DOHH2 (cell line): ENCODE measurements around the gene AMBRA1.
A peak's percentile ranks its signal among the peaks of the same experiment; 100 is the strongest.

Experiments
- H3F3A ChIP-seq: fragments of 200-600 bp; sonication (generic), shearing (Covaris generic); 2 replicates; pipeline ENCODE4 v1.6.0; 2016; ENCODE audit warnings: antibody characterized with exemption, mild to moderate bottlenecking; ENCODE audit not compliant: control insufficient read depth, insufficient read depth
- H3K27ac ChIP-seq: fragments of 200-600 bp; sonication (generic); 2 replicates; pipeline ENCODE4 v1.5.1; 2014; ENCODE audit warnings: low read depth, mild to moderate bottlenecking, low read length, moderate library complexity
- H3K27me3 ChIP-seq: fragments of 200-600 bp; sonication (generic); 2 replicates; pipeline ENCODE4 v1.6.1; 2014; ENCODE audit warnings: mild to moderate bottlenecking, low read length, mixed read lengths; ENCODE audit not compliant: control insufficient read depth
- H3K36me3 ChIP-seq: fragments of 200-600 bp; sonication (generic); 2 replicates; pipeline ENCODE4 v1.6.1; 2014; ENCODE audit warnings: mild to moderate bottlenecking, low read length, moderate library complexity, mixed read lengths; ENCODE audit not compliant: control insufficient read depth
- H3K4me1 ChIP-seq: fragments of 200-600 bp; sonication (generic); 2 replicates; pipeline ENCODE4 v1.6.1; 2014; ENCODE audit warnings: mild to moderate bottlenecking, low read length, mixed read lengths; ENCODE audit not compliant: control insufficient read depth
- H3K4me2 ChIP-seq: fragments of 200-600 bp; sonication (generic); 2 replicates; pipeline ENCODE4 v1.6.0; 2014; ENCODE audit warnings: mild to moderate bottlenecking, low read length, moderate library complexity
- H3K4me3 ChIP-seq: fragments of 200-600 bp; sonication (generic); 2 replicates; pipeline ENCODE4 v1.5.1; 2014; ENCODE audit warnings: mild to moderate bottlenecking, low read length, mixed read lengths
- H3K79me2 ChIP-seq: fragments of 200-600 bp; sonication (generic); 2 replicates; pipeline ENCODE4 v1.6.1; 2014; ENCODE audit warnings: mild to moderate bottlenecking, low read length, mixed read lengths; ENCODE audit not compliant: control insufficient read depth
- H3K9me2 ChIP-seq: fragments of 200-600 bp; sonication (generic); replicated peaks from 2 replicates; pipeline ENCODE4 v1.6.1; 2014; ENCODE audit warnings: mild to moderate bottlenecking, low read length, mixed read lengths; ENCODE audit not compliant: control insufficient read depth
- H3K9me3 ChIP-seq: fragments of 200-600 bp; sonication (generic); 2 replicates; pipeline ENCODE4 v1.6.1; 2014; ENCODE audit warnings: antibody characterized with exemption, low read length, mixed read lengths; ENCODE audit not compliant: control insufficient read depth, insufficient read depth
- H4K20me1 ChIP-seq: fragments of 200-600 bp; sonication (generic); 2 replicates; pipeline ENCODE4 v1.6.0; 2014; ENCODE audit warnings: low read depth, mild to moderate bottlenecking, antibody characterized with exemption, low read length, moderate library complexity; ENCODE audit not compliant: control insufficient read depth, insufficient read depth
- EZH2phosphoT487 ChIP-seq: fragments of 200-600 bp; sonication (generic); IDR thresholded peaks from 2 replicates; pipeline ENCODE4 v1.6.1; 2017; ENCODE audit warnings: borderline replicate concordance, mild to moderate bottlenecking, antibody characterized with exemption, low read length, moderate library complexity, mixed read lengths
- TF ChIP-seq, protein P1 (sequence below): fragments of 200-600 bp; sonication (generic); IDR thresholded peaks from one replicate; pipeline ENCODE4 v1.5.1; 2014; ENCODE audit warnings: antibody characterized with exemption, mild to moderate bottlenecking, low read depth, low read length; ENCODE audit not compliant: poor library complexity, severe bottlenecking

The AMBRA1 gene

GRCh38 chr11:46397526-46397925 lies 196.3 kb downstream of the AMBRA1 start:
- Histone ChIP-seq H3K9me2 (no peaks in the 10 kb centered on the region), H3F3A (no peaks in the 10 kb centered on the region), H3K27ac (no peak overlapping the region), H3K4me2 (no peak overlapping the region), H3K9me3 (no peaks in the 10 kb centered on the region), H3K36me3 (no peaks in the 10 kb centered on the region), H4K20me1 (no peaks in the 10 kb centered on the region), H3K4me1 (peaks cover 5% of the 10 kb centered on the region), H3K4me3 (no peak overlapping the region), H3K79me2 (no peaks in the 10 kb centered on the region), H3K27me3 (peaks cover 10% of the 10 kb centered on the region)
- TF ChIP-seq, protein P1, sequence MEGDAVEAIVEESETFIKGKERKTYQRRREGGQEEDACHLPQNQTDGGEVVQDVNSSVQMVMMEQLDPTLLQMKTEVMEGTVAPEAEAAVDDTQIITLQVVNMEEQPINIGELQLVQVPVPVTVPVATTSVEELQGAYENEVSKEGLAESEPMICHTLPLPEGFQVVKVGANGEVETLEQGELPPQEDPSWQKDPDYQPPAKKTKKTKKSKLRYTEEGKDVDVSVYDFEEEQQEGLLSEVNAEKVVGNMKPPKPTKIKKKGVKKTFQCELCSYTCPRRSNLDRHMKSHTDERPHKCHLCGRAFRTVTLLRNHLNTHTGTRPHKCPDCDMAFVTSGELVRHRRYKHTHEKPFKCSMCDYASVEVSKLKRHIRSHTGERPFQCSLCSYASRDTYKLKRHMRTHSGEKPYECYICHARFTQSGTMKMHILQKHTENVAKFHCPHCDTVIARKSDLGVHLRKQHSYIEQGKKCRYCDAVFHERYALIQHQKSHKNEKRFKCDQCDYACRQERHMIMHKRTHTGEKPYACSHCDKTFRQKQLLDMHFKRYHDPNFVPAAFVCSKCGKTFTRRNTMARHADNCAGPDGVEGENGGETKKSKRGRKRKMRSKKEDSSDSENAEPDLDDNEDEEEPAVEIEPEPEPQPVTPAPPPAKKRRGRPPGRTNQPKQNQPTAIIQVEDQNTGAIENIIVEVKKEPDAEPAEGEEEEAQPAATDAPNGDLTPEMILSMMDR: no peak
- no peak for TF ChIP-seq EZH2phosphoT487

- no peaks in the 10 kb centered on the region; the same call in 1 of the 2 replicates for H3F3A ChIP-seq
- H3K27ac ChIP-seq: no peak overlapping the region
- no peaks in the 10 kb centered on the region; the same call in 1 of the 2 replicates for H4K20me1 ChIP-seq
- no peaks in the 10 kb centered on the region for H3K36me3 ChIP-seq
- H3K9me2 ChIP-seq: no peaks in the 10 kb centered on the region
- peaks cover 43% of the 10 kb centered on the region for H3K27me3 ChIP-seq
- H3K9me3 ChIP-seq: no peaks in the 10 kb centered on the region
- peaks cover 28% of the 10 kb centered on the region for H3K4me1 ChIP-seq
- H3K4me3 ChIP-seq: no peak overlapping the region
- H3K79me2 ChIP-seq: no peaks in the 10 kb centered on the region
- no peak overlapping the region for H3K4me2 ChIP-seq
- TF ChIP-seq, protein P1: no peak
These were observed 200.1 kb downstream of the AMBRA1 start for GRCh38 chr11:46393759-46394158.

DNA sequence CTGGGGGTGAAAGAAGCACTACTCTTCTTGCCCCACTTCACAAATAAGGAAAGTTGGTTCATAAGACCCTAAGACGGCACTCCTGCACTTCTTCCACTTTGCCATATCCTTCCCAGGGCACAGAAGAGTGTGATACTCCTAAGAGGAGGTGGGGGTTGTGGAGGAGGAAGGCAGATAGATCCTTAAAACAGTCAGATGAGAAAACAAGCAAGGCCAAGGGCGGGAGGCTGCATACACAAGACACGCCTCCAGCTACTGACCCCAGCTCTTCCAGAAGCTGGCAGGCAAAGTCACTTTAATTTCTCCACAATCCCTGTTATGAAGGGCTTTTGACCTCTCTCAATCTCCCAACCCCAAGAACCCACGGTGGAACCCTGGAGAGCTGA lies 200.6 kb downstream of the AMBRA1 start:
- H3K4me3 ChIP-seq: peak overlapping the region; percentile 70
- TF ChIP-seq, protein P1: no peak
- no peak for TF ChIP-seq EZH2phosphoT487
- peaks cover 28% of the 10 kb centered on the region for H3K4me1 ChIP-seq
- H3K9me2 ChIP-seq: no peaks in the 10 kb centered on the region
- no peaks in the 10 kb centered on the region for H3K79me2 ChIP-seq
- H3F3A ChIP-seq: no peaks in the 10 kb centered on the region; the same call in 1 of the 2 replicates
- no peak overlapping the region for H3K27ac ChIP-seq
- H3K27me3 ChIP-seq: peaks cover 49% of the 10 kb centered on the region
- no peaks in the 10 kb centered on the region for H3K9me3 ChIP-seq
- no peaks in the 10 kb centered on the region for H3K36me3 ChIP-seq
- peak overlapping the region; percentile 80 for H3K4me2 ChIP-seq
- no peaks in the 10 kb centered on the region; the same call in 1 of the 2 replicates for H4K20me1 ChIP-seq
